SHP77 (cell line): ENCODE data around the gene KIF5A.
A peak's percentile ranks its signal among the peaks of the same experiment; 100 is the strongest.

Experiments
- DNase-seq, 2 experiments: peaks; one replicate each; lab custom pipeline; 2025; lab: John Stamatoyannopoulos, UW

Gene KIF5A

GRCh38 chr12:57632073-57632957, 82.5 kb downstream of the KIF5A start:
- DNase-seq = peak in 1 of 2 experiments; percentile 28

DNA sequence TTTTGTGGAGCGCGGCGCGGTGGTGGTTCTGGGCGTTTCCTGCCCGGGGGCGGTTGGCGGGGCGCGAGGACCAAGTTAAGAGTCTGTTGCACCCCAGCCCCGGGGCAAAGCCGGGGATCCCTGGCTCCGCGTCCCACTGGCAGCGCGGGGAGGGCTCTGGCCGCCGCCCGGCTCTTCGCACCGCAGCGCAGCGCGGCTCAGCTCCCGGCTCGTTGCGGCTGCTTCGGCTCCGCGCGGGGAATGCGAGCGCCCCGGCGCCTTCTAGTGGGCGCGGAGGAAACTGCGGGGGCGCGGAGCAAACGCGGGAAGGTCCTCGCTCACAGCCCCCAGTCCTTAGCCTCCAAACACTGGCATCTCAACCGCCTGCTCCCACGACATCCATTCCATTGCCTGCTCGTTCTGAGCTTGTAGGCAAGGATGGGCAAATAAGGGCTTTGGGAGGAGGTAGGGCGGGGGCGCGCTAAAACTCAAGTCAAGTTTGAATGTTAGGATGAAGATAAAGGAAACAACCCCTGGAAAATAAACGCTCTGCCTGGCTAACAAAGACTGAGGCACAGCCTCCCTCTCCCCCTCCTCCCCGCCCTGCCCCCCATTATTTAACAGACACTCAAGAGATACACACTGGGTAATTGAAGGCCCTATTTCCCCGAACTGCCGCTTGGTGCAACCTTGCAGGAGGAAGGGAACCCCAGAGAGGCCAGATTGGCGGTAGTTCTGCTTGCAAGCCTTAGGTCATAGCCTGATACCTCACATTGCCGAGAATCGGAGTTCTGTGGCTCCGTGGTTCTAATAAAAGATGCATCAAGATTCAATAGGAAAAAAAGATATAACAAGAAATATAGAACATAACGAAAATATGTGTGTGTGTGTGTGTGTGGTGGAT, 83.4 kb downstream of the KIF5A start, which contains the start of gene B4GALNT1:
B4GALNT1 (minus strand) TSS at position 244 of the 883 bp plus-strand sequence. CDS start 1,069 bp downstream, outside the sequence.
- peak; percentile 49 to 75 for DNase-seq
